HEK293 (cell line): ENCODE measurements around the gene OAF.

Experiments
- CTCF ChIA-PET: fragments of 350-600 bp; formaldehyde crosslinking; extraction: SDS; loops from one replicate; lab custom pipeline; 2021; ENCODE audit warnings: antibody characterized with exemption; lab: Yijun Ruan, JAX
- POLR2A ChIA-PET: fragments of 300-600 bp; formaldehyde crosslinking; extraction: SDS; loops from one replicate; lab custom pipeline; 2020; ENCODE audit warnings: antibody characterized with exemption, inconsistent platforms; lab: Yijun Ruan, JAX
- H3K27ac ChIP-seq: fragments of 200-500 bp; sonication (Bioruptor generic); 2 replicates; pipeline ENCODE4 v1.5.1; 2014; ENCODE audit warnings: low read depth, low read length, control low read depth, inconsistent platforms; ENCODE audit errors: extremely low read depth
- H3K36me3 ChIP-seq, 2 experiments: fragments of 200-500 bp in 1 of 2; sonication (Bioruptor generic) in 1 of 2; 1 replicate in 1 of 2; 2 replicates in 1 of 2; pipeline ENCODE4 v1.5.1; 2014 to 2017; ENCODE audit warnings: inconsistent platforms in 2 of 2, low read length in 2 of 2; ENCODE audit not compliant: control insufficient read depth in 2 of 2, insufficient read depth in 1 of 2
- H3K4me1 ChIP-seq: fragments of 200-500 bp; sonication (Bioruptor generic); 2 replicates; pipeline ENCODE4 v1.5.1; 2014; ENCODE audit warnings: mild to moderate bottlenecking, low read length, inconsistent platforms; ENCODE audit not compliant: control insufficient read depth, insufficient read depth
- H3K4me3 ChIP-seq: 2 replicates; pipeline ENCODE4 v1.5.1; 2011; ENCODE audit warnings: low read depth, mild to moderate bottlenecking, control low read depth, low read length, moderate library complexity
- H3K9me3 ChIP-seq: fragments of 200-500 bp; sonication (Bioruptor generic); 2 replicates; pipeline ENCODE4 v1.5.1; 2014; ENCODE audit warnings: low read depth, low read length, inconsistent platforms; ENCODE audit not compliant: control insufficient read depth, insufficient read depth
- SCRT1 ChIP-seq: fragments of 450-650 bp; formaldehyde crosslinking; IDR thresholded peaks from 2 replicates; pipeline ENCODE4 v1.5.1; 2016; ENCODE audit warnings: missing biosample characterization, missing genetic modification characterization, borderline replicate concordance
- ZBTB48 ChIP-seq: fragments of 450-650 bp; formaldehyde crosslinking; IDR thresholded peaks from 2 replicates; pipeline ENCODE4 v1.5.1; 2016; ENCODE audit warnings: missing biosample characterization, missing genetic modification characterization
- ZNF114 ChIP-seq: fragments of 450-650 bp; formaldehyde crosslinking; IDR thresholded peaks from 2 replicates; pipeline ENCODE4 v1.5.0; 2017; ENCODE audit warnings: missing biosample characterization, missing genetic modification characterization
- ZNF140 ChIP-seq: fragments of 450-650 bp; formaldehyde crosslinking; IDR thresholded peaks from 2 replicates; pipeline ENCODE4 v1.5.1; 2016; ENCODE audit warnings: missing biosample characterization, missing genetic modification characterization
- ZNF302 ChIP-seq: fragments of 450-650 bp; formaldehyde crosslinking; IDR thresholded peaks from 2 replicates; pipeline ENCODE4 v1.5.1; 2016; ENCODE audit warnings: missing biosample characterization, missing genetic modification characterization, low read depth
- ZNF311 ChIP-seq: fragments of 450-650 bp; formaldehyde crosslinking; IDR thresholded peaks from 2 replicates; pipeline ENCODE4 v1.5.1; 2017; ENCODE audit warnings: missing biosample characterization, missing genetic modification characterization, borderline replicate concordance
- ZNF571 ChIP-seq: fragments of 450-650 bp; formaldehyde crosslinking; IDR thresholded peaks from 2 replicates; pipeline ENCODE4 v1.5.0; 2017; ENCODE audit warnings: missing biosample characterization, missing genetic modification characterization
- ZNF600 ChIP-seq: fragments of 450-650 bp; formaldehyde crosslinking; IDR thresholded peaks from 2 replicates; pipeline ENCODE4 v1.5.1; 2016; ENCODE audit warnings: missing biosample characterization, missing genetic modification characterization
- ZNF76 ChIP-seq: fragments of 450-650 bp; formaldehyde crosslinking; IDR thresholded peaks from 2 replicates; pipeline ENCODE4; 2016; ENCODE audit warnings: low read depth, missing biosample characterization, missing genetic modification characterization, borderline replicate concordance
- ZNF792 ChIP-seq: fragments of 450-650 bp; formaldehyde crosslinking; IDR thresholded peaks from 2 replicates; pipeline ENCODE4 v1.5.1; 2016; ENCODE audit warnings: missing biosample characterization, missing genetic modification characterization
- ZNF830 ChIP-seq: fragments of 450-650 bp; IDR thresholded peaks from 2 replicates; pipeline ENCODE4 v1.5.0; 2018; ENCODE audit warnings: missing biosample characterization, missing genetic modification characterization, low read depth, mild to moderate bottlenecking, moderate library complexity
- ZSCAN23 ChIP-seq: fragments of 450-650 bp; formaldehyde crosslinking; IDR thresholded peaks from 2 replicates; pipeline ENCODE4 v1.5.1; 2016; ENCODE audit warnings: missing biosample characterization, missing genetic modification characterization
- TF ChIP-seq, protein P1 (sequence below): fragments of 450-650 bp; formaldehyde crosslinking; IDR thresholded peaks from 2 replicates; pipeline ENCODE4 v1.5.1; 2016; ENCODE audit warnings: missing biosample characterization, missing genetic modification characterization, borderline replicate concordance
- TF ChIP-seq, protein P2 (sequence below): fragments of 450-650 bp; formaldehyde crosslinking; IDR thresholded peaks from 2 replicates; pipeline ENCODE4 v1.5.1; 2016; ENCODE audit warnings: missing biosample characterization, missing genetic modification characterization
- TF ChIP-seq, protein P3 (sequence below): fragments of 450-650 bp; formaldehyde crosslinking; IDR thresholded peaks from 2 replicates; pipeline ENCODE4 v1.5.1; 2016; ENCODE audit warnings: missing biosample characterization, missing genetic modification characterization
- TF ChIP-seq, protein P4 (sequence below): fragments of 450-650 bp; formaldehyde crosslinking; IDR thresholded peaks from 2 replicates; pipeline ENCODE4 v1.5.1; 2017; ENCODE audit warnings: missing biosample characterization, missing genetic modification characterization

The OAF gene

DNA sequence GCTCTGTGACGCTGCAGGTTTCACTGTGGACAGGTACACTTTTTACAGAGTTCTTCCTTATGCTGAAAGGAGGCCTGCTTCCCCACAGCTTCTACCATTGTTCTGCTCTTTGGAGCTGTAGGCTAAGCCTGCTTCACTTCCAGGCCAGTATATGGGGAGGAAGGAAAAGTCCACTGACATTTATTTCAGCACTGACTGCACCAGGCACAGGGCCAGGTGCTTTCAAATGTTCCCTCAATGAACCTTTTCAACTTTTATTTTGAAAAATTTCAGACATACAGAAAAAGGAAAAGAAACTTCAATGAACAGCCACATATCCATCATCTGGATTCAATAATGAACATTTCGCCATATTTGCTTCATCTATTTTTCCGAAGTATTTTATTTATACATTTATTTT is 51.1 kb downstream of the OAF start (continued):
- TF ChIP-seq ZNF600 (tag by site-specific recombination) (no peak), ZNF76 (no peak), ZNF311 (tag by site-specific recombination) (no peak)

DNA sequence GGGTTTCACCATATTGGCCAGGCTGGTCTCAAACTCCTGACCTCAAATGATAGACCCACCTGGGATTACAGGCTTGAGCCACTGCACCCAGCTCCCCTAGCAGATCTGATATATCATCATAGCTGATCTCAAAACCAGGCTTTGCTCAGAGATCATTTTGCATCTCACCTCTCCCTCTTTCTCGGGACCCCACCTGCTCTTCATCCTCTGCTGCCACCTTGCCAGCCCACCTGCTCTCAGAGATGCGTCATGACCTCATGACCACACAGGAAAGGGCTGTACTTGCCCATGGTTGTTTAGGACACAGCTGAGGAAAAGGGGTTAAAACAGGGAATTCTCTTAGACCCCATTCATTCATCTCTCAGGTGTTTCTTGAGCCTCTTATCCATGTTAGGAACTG is 56.5 kb downstream of the OAF start:
- no peak overlapping the region for H3K27ac ChIP-seq
- H3K36me3 ChIP-seq = no peaks in the 10 kb centered on the region
- ChIA-PET CTCF (interaction anchor here (1.1 to 2.3 kb wide), 4 partner anchors 9 to 36 kb away, joined by 4 to 17 read pairs (median 8); no protein-coding TSS in a partner anchor), POLR2A (no interaction called here)
- no peaks in the 10 kb centered on the region for H3K4me1 ChIP-seq
- no peak for TF ChIP-seq ZNF140 (tag by site-specific recombination)
- TF ChIP-seq, protein P1, sequence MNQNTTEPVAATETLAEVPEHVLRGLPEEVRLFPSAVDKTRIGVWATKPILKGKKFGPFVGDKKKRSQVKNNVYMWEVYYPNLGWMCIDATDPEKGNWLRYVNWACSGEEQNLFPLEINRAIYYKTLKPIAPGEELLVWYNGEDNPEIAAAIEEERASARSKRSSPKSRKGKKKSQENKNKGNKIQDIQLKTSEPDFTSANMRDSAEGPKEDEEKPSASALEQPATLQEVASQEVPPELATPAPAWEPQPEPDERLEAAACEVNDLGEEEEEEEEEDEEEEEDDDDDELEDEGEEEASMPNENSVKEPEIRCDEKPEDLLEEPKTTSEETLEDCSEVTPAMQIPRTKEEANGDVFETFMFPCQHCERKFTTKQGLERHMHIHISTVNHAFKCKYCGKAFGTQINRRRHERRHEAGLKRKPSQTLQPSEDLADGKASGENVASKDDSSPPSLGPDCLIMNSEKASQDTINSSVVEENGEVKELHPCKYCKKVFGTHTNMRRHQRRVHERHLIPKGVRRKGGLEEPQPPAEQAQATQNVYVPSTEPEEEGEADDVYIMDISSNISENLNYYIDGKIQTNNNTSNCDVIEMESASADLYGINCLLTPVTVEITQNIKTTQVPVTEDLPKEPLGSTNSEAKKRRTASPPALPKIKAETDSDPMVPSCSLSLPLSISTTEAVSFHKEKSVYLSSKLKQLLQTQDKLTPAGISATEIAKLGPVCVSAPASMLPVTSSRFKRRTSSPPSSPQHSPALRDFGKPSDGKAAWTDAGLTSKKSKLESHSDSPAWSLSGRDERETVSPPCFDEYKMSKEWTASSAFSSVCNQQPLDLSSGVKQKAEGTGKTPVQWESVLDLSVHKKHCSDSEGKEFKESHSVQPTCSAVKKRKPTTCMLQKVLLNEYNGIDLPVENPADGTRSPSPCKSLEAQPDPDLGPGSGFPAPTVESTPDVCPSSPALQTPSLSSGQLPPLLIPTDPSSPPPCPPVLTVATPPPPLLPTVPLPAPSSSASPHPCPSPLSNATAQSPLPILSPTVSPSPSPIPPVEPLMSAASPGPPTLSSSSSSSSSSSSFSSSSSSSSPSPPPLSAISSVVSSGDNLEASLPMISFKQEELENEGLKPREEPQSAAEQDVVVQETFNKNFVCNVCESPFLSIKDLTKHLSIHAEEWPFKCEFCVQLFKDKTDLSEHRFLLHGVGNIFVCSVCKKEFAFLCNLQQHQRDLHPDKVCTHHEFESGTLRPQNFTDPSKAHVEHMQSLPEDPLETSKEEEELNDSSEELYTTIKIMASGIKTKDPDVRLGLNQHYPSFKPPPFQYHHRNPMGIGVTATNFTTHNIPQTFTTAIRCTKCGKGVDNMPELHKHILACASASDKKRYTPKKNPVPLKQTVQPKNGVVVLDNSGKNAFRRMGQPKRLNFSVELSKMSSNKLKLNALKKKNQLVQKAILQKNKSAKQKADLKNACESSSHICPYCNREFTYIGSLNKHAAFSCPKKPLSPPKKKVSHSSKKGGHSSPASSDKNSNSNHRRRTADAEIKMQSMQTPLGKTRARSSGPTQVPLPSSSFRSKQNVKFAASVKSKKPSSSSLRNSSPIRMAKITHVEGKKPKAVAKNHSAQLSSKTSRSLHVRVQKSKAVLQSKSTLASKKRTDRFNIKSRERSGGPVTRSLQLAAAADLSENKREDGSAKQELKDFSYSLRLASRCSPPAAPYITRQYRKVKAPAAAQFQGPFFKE (tag by site-specific recombination) = no peak
- no peak for TF ChIP-seq ZNF830
- no peak for TF ChIP-seq ZNF311 (tag by site-specific recombination)
- no peak for TF ChIP-seq ZNF571 (tag by site-specific recombination)
- TF ChIP-seq SCRT1 (tag by site-specific recombination) = no peak
- TF ChIP-seq, protein P2, sequence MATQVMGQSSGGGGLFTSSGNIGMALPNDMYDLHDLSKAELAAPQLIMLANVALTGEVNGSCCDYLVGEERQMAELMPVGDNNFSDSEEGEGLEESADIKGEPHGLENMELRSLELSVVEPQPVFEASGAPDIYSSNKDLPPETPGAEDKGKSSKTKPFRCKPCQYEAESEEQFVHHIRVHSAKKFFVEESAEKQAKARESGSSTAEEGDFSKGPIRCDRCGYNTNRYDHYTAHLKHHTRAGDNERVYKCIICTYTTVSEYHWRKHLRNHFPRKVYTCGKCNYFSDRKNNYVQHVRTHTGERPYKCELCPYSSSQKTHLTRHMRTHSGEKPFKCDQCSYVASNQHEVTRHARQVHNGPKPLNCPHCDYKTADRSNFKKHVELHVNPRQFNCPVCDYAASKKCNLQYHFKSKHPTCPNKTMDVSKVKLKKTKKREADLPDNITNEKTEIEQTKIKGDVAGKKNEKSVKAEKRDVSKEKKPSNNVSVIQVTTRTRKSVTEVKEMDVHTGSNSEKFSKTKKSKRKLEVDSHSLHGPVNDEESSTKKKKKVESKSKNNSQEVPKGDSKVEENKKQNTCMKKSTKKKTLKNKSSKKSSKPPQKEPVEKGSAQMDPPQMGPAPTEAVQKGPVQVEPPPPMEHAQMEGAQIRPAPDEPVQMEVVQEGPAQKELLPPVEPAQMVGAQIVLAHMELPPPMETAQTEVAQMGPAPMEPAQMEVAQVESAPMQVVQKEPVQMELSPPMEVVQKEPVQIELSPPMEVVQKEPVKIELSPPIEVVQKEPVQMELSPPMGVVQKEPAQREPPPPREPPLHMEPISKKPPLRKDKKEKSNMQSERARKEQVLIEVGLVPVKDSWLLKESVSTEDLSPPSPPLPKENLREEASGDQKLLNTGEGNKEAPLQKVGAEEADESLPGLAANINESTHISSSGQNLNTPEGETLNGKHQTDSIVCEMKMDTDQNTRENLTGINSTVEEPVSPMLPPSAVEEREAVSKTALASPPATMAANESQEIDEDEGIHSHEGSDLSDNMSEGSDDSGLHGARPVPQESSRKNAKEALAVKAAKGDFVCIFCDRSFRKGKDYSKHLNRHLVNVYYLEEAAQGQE (tag by site-specific recombination) = no peak
- no peak for TF ChIP-seq ZSCAN23
- TF ChIP-seq ZBTB48 (tag by site-specific recombination) = no peak
- TF ChIP-seq, protein P3, sequence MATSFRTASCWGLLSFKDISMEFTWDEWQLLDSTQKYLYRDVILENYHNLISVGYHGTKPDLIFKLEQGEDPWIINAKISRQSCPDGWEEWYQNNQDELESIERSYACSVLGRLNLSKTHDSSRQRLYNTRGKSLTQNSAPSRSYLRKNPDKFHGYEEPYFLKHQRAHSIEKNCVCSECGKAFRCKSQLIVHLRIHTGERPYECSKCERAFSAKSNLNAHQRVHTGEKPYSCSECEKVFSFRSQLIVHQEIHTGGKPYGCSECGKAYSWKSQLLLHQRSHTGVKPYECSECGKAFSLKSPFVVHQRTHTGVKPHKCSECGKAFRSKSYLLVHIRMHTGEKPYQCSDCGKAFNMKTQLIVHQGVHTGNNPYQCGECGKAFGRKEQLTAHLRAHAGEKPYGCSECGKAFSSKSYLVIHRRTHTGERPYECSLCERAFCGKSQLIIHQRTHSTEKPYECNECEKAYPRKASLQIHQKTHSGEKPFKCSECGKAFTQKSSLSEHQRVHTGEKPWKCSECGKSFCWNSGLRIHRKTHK (tag by site-specific recombination) = no peak
- no peak for TF ChIP-seq ZNF114 (tag by site-specific recombination)
- no peak for TF ChIP-seq ZNF792 (tag by site-specific recombination)
- TF ChIP-seq, protein P4, sequence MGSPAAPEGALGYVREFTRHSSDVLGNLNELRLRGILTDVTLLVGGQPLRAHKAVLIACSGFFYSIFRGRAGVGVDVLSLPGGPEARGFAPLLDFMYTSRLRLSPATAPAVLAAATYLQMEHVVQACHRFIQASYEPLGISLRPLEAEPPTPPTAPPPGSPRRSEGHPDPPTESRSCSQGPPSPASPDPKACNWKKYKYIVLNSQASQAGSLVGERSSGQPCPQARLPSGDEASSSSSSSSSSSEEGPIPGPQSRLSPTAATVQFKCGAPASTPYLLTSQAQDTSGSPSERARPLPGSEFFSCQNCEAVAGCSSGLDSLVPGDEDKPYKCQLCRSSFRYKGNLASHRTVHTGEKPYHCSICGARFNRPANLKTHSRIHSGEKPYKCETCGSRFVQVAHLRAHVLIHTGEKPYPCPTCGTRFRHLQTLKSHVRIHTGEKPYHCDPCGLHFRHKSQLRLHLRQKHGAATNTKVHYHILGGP (tag by site-specific recombination) = no peak
- TF ChIP-seq ZNF302 (tag by site-specific recombination) = no peak
- no peaks in the 10 kb centered on the region for H3K9me3 ChIP-seq
- no peak overlapping the region for H3K4me3 ChIP-seq
